ENCODE measurements around the gene ZBTB20. TPM values are rescaled to one million over a fixed set of nuclear protein-coding genes. Genes with fewer than 3 reads are reported as not detected.

The ZBTB20 gene
- total and polyA plus RNA-seq, 12 donors, result 2.8 to 167 (median 108) TPM

DNA sequence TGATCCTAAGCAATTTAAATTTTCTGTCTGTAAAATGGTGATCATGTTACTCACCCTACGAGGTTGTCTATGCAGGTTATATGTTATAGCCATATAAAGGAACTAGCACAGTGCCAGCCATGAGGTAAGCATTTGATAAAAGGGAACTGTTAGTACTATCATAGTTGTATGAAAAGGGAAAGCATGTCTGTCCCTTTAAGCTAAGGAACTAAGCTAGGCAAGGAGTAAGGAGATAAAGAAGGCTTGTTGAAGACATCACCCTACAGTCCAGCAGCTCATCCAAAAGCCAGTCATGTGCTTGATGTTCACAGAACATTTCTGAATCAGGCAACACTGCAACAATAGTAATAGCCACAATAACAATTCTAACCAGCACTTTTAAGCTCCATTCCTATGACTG, 243.9 kb downstream of the ZBTB20 start:
- Histone ChIP-seq H3K4me1 (replicated peaks in 1 of 2) (peaks cover 10 to 28% of the 10 kb centered on the region in 2 donors), H3K27me3 (no peaks in the 10 kb centered on the region), H3K9me3 (replicated peaks in 1 of 3) (no peaks in the 10 kb centered on the region), H3K27ac (peak overlapping the region in 2 of 5 donors; percentile 4 to 50), H3K4me3 (no peak overlapping the region), H3K36me3 (replicated peaks in 1 of 2) (no peaks in the 10 kb centered on the region)
- TF ChIP-seq, protein P1, sequence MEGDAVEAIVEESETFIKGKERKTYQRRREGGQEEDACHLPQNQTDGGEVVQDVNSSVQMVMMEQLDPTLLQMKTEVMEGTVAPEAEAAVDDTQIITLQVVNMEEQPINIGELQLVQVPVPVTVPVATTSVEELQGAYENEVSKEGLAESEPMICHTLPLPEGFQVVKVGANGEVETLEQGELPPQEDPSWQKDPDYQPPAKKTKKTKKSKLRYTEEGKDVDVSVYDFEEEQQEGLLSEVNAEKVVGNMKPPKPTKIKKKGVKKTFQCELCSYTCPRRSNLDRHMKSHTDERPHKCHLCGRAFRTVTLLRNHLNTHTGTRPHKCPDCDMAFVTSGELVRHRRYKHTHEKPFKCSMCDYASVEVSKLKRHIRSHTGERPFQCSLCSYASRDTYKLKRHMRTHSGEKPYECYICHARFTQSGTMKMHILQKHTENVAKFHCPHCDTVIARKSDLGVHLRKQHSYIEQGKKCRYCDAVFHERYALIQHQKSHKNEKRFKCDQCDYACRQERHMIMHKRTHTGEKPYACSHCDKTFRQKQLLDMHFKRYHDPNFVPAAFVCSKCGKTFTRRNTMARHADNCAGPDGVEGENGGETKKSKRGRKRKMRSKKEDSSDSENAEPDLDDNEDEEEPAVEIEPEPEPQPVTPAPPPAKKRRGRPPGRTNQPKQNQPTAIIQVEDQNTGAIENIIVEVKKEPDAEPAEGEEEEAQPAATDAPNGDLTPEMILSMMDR (IDR thresholded peaks at IDR 0.05), result no peak
- no peak for TF ChIP-seq POLR2A (IDR thresholded peaks at IDR 0.05)
- 73 to 82% (median 79%) methylated on average over 1 of the region's 1 CpG for WGBS, 4 donors
- intact Hi-C loops (cut with DNase I), result no loop called here
- no peak for DNase-seq

DNA sequence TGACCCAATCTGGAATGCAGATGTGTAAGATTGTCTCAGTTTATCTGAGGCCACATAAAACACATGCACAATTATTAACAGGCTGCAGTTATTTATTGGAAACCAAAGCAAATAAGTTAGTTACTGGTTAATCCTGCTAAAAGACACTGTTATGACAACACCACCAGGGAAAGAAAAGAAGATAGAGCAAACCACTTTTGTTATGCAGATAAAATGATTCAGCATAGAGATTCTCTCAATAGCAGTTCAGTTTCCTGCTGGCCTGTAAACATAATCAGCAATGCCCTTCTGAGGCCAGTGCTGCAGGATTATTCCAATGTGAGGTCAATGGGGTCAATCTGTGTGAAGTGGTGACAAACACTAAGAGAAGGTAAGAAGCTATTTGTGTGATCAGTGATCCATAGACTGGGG, 244.4 kb downstream of the ZBTB20 start:
- intact Hi-C loops (cut with DNase I), result no loop called here
- Histone ChIP-seq H3K27me3 (no peaks in the 10 kb centered on the region), H3K27ac (peak overlapping the region in 2 of 5 donors; percentile 4 to 50), H3K9me3 (replicated peaks in 1 of 3) (no peaks in the 10 kb centered on the region), H3K4me3 (no peak overlapping the region), H3K4me1 (replicated peaks in 1 of 2) (peaks cover 10 to 28% of the 10 kb centered on the region in 2 donors), H3K36me3 (replicated peaks in 1 of 2) (no peaks in the 10 kb centered on the region)
- no peak for TF ChIP-seq POLR2A (IDR thresholded peaks at IDR 0.05)
- TF ChIP-seq, protein P1 (IDR thresholded peaks at IDR 0.05), result peak in 1 of 6 experiments; percentile 1
- DNase-seq, result no peak

DNA sequence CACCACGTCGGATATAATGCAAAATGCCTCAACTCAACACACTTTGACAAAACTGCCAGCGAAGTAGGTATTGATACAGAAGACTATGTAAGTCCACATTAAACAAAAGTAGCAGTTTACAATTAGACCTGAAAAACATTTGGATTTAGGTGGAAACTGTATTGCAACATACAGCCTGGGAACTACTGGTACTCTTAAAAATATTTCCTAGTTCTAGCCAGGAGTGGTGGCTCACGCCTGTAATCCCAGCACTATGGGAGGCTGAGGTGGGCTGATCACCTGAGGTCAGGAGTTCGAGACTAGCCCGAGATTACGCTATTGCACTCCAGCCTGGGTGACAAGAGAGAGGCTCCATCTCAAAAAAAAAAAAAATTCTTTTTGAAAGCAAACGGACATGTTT, 246.2 kb downstream of the ZBTB20 start:
- 69 to 76% (median 72%) methylated on average over 8 of the region's 8 CpGs for WGBS, 4 donors
- Histone ChIP-seq H3K9me3 (replicated peaks in 1 of 3) (no peaks in the 10 kb centered on the region), H3K4me1 (replicated peaks in 1 of 2) (peaks cover 10 to 28% of the 10 kb centered on the region in 2 donors), H3K4me3 (peak overlapping the region in 1 of 4 donors; percentile 46), H3K27me3 (no peaks in the 10 kb centered on the region), H3K27ac (peak overlapping the region in 4 of 5 donors; percentile 43 to 72 (median 68)), H3K36me3 (replicated peaks in 1 of 2) (no peaks in the 10 kb centered on the region)
- TF ChIP-seq, protein P1 (IDR thresholded peaks at IDR 0.05), result no peak
- TF ChIP-seq POLR2A (IDR thresholded peaks at IDR 0.05), result no peak
- DNase-seq, result no peak
- intact Hi-C loops (cut with DNase I), result no loop called here

DNA sequence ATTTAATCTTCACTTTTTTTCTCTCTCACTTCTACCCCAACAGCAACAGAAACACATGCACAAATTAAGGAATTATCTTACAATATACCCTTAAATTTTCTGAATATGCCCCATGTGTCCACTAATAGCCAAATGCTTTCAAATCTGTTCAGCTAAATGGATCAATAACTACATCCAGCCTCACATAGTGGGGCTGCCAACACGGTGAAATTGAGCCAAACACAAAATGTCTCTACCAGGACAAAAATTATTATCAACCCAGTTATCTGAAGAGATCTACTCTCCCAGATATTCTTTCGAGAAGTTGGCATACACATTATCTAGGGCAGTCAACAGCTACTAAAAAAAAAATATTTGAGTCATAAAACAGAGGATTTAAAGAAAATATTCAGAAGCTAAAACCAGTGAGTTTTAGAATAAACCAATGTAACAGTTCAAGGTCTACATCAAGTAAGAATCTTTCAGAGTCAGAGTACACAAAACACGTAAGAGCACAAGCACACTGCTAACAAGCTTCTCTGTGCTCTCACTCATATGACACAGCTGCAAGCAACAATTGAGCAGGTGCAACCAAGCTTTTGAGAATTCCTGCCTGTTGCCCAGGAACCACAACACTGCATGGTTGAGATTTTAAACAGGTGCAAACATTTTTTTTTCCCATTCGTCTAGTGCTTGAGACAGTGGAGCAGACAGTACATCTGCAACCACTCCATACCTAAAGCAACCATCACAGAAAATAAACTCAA, 247.7 kb downstream of the ZBTB20 start:
- Histone ChIP-seq H3K4me1 (replicated peaks in 1 of 2) (peaks cover 10 to 28% of the 10 kb centered on the region in 2 donors), H3K4me3 (peak overlapping the region in 1 of 4 donors; percentile 4), H3K27ac (peak overlapping the region in 4 of 5 donors; percentile 4 to 72 (median 67)), H3K9me3 (replicated peaks in 1 of 3) (no peaks in the 10 kb centered on the region), H3K27me3 (no peaks in the 10 kb centered on the region), H3K36me3 (replicated peaks in 1 of 2) (no peaks in the 10 kb centered on the region)
- DNase-seq, result peak in 5 of 7 donors; percentile 26 to 73 (median 45)
- WGBS, 4 donors, result 31 to 33% (median 32%) methylated on average over 4 of the region's 4 CpGs
- intact Hi-C loops (cut with DNase I), result no loop called here
- TF ChIP-seq POLR2A (IDR thresholded peaks at IDR 0.05), result peak in 1 of 2 donors; percentile 57
- TF ChIP-seq, protein P1 (IDR thresholded peaks at IDR 0.05), result no peak
